ENCODE measurements around the gene EGF.
"Not testable (repeated sequence)": the region's sequence is repeated elsewhere in the genome, so short reads cannot be mapped to it uniquely, and the experiment has no call there.

Gene EGF

DNA sequence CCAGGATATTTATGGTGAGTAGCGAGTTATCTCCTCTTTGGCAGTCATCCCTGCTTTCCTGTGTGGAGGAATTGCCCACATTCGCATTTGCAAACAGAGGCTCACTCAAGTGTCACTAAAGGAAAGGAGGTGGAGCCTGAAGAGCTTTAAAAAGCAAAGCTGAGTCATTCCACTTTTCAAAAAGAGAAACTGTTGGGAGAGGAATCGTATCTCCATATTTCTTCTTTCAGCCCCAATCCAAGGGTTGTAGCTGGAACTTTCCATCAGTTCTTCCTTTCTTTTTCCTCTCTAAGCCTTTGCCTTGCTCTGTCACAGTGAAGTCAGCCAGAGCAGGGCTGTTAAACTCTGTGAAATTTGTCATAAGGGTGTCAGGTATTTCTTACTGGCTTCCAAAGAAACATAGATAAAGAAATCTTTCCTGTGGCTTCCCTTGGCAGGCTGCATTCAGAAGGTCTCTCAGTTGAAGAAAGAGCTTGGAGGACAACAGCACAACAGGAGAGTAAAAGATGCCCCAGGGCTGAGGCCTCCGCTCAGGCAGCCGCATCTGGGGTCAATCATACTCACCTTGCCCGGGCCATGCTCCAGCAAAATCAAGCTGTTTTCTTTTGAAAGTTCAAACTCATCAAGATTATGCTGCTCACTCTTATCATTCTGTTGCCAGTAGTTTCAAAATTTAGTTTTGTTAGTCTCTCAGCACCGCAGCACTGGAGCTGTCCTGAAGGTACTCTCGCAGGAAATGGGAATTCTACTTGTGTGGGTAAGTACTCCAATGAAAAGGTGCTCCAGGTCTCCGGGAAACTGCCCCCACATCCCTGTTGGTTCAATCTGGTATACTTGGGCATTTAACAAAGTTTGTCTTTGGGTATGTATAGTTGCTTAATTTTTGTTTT lies at the start of gene EGF:
TSS of gene EGF (plus strand) at position 178 of the 890 bp plus-strand sequence. CDS start at position 631, 453 bp downstream.
- DNase-seq (ENCODE audit: low read depth), result no peak

- no peak for DNase-seq (ENCODE audit: low read depth)
These were observed 48.5 kb upstream of the EGF start for GRCh38 chr4:109864134-109864533.

- DNase-seq (ENCODE audit: low read depth), result no peak
These were observed 42.6 kb upstream of the EGF start for GRCh38 chr4:109870061-109870460.

DNA sequence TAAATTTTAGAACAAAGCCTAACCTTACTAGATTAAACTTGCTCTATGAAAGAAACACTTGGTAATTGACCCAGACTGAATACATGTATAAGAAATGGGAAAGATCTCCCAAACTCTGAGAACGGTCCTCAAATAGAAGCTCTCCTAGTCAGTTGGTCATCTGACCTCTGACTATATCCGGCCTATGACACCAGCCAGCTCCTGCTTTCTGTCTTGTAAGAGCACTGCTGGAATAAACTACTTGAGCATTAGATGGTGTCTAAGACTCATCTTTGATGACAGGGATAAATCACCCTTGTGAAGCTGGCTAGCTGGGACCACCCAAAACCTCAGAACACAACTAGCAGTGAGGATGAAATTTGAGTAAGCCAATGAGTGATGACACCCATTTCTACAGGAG lies 40.6 kb upstream of the EGF start:
- DNase-seq (ENCODE audit: low read depth), result no peak

- DNase-seq (ENCODE audit: low read depth), result no peak
These were observed 39.6 kb upstream of the EGF start for GRCh38 chr4:109872950-109873656.

GRCh38 chr4:109873791-109874514 lies 38.7 kb upstream of the EGF start:
- no peak for DNase-seq (ENCODE audit: low read depth)

- DNase-seq (ENCODE audit: low read depth), result no peak
These were observed 37.6 kb upstream of the EGF start for GRCh38 chr4:109875106-109875505.

- DNase-seq (ENCODE audit: low read depth), result not testable (repeated sequence)
These were observed 37.1 kb upstream of the EGF start for GRCh38 chr4:109875553-109875952.

GRCh38 chr4:109876634-109877265 lies 35.9 kb upstream of the EGF start:
- DNase-seq (ENCODE audit: low read depth), result no peak

- DNase-seq (ENCODE audit: low read depth), result no peak
These were observed 35.3 kb upstream of the EGF start for GRCh38 chr4:109877400-109877799.

GRCh38 chr4:109878355-109878754 lies 34.3 kb upstream of the EGF start:
- DNase-seq (ENCODE audit: low read depth), result no peak

GRCh38 chr4:109879081-109879480 lies 33.6 kb upstream of the EGF start:
- no peak for DNase-seq (ENCODE audit: low read depth)

- DNase-seq (ENCODE audit: low read depth), result no peak
These were observed 32.9 kb upstream of the EGF start for GRCh38 chr4:109879636-109880314.

DNA sequence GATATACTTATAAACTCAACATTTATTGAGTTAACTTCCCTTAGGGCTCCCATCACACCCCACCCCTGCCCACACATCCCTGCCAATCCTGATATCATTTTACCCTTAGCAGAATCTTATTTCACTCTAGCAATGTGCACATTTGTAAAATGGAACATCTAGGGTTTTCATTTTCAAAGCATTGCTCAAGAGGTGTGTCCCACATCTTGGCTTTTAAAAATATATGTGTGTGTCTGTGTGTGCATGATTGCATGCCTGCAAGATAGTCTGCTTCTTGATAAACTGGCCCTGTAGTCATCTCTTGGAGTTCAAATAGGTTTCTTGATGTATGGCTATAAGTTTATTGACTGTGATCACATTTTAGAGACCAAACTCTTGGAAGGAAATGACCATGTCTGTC lies 26.4 kb upstream of the EGF start:
- DNase-seq (ENCODE audit: low read depth), result no peak

GRCh38 chr4:109887071-109887470 lies 25.6 kb upstream of the EGF start:
- no peak for DNase-seq (ENCODE audit: low read depth)

GRCh38 chr4:109890076-109890475 lies 22.6 kb upstream of the EGF start:
- DNase-seq (ENCODE audit: low read depth), result no peak

- no peak for DNase-seq (ENCODE audit: low read depth)
These were observed 10.0 kb upstream of the EGF start for GRCh38 chr4:109902559-109903251.

GRCh38 chr4:109908731-109909130 lies 4.0 kb upstream of the EGF start:
- no peak for DNase-seq (ENCODE audit: low read depth)

GRCh38 chr4:109910256-109910655 lies 2.4 kb upstream of the EGF start:
- no peak for DNase-seq (ENCODE audit: low read depth)

DNA sequence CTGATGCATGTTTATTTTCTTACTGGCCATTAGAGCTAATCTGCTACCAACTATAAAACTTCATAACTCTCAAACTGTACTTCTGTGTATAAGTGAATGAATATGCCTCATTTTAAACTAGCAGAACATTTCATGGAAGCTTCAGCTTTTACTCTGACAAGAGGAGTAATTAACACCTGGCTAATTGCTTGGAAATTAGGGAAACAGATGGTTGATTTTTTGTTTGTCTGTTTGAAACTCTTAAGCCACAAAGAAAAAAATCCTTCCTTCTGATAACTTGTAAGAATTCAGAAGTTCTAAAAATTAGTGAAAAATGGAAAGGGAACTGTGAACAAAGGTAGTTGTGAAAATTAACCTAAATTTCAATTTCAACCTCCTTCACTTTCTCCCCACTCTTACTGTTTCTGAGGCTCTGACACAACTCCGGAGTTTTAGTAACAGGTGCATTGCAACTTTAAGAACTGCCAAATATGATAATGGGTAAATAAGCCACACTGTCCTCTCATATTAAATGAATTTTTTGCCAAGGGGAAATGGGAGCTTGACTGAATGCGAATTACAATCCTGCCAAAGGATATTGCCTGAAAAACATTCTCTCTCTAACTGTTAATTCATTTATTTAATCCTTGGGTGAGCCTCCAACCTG lies 1.0 kb downstream of the EGF start:
- DNase-seq (ENCODE audit: low read depth), result no peak

All from activated gamma-delta T cell treated with anti-CD3 and anti-CD28 coated beads, Interleukin-2, amount 50 U/mL, for 16 hours (primary cell).